Epithelial cell of prostate (primary cell): ENCODE data around the gene CTU2.
A peak's percentile ranks its signal among the peaks of the same experiment; 100 is the strongest.
"Not testable (repeated sequence)": the region's sequence is repeated elsewhere in the genome, so short reads cannot be mapped to it uniquely, and the experiment has no call there.

Experiments used
- DNase-seq: peaks from one replicate; pipeline ENCODE4 v3.0.0-alpha.2; 2011; ENCODE audit warnings: low read depth, low spot score
- H3K27ac ChIP-seq: fragments of 450-650 bp; 2 replicates; pipeline ENCODE4 v1.5.1; 2017; ENCODE audit warnings: mild to moderate bottlenecking

The CTU2 gene

GRCh38 chr16:88706229-88706964, at the start of gene CTU2, which contains the start of gene RNF166:
TSS of gene CTU2 (plus strand) at chr16:88706503. CDS start at chr16:88706531, 28 bp downstream.
TSS of gene RNF166 (minus strand) at chr16:88706408. CDS start at chr16:88706325, 83 bp downstream.
- H3K27ac ChIP-seq = peak within 1 kb of the TSS; percentile 17
- peak; percentile 45 for DNase-seq

GRCh38 chr16:88657371-88657770, 48.9 kb upstream of the CTU2 start:
- no peak overlapping the region for H3K27ac ChIP-seq
- no peak for DNase-seq

DNA sequence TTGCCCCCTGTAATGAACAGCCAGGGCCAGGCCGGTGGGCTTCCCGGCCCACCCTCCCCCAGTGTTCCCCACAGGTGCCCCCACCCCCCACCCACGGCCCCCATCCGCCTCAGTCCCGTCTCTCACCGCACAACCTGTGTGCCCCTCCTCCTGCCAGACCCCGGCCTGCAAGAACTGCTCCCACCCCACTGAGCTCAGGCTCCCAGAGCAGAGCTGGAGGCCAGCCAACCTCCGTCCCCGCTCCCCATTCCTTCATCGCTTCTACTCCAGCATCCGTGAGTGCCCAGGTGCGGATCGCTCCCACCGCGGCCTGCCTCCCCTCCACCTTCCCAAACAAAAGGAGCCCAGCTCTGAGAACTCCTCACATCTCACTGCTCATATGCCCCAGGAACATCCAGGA, 47.6 kb upstream of the CTU2 start:
- no peak overlapping the region for H3K27ac ChIP-seq
- no peak for DNase-seq

- H3K27ac ChIP-seq = no peak overlapping the region
- DNase-seq = no peak
Measured at GRCh38 chr16:88659160-88659559, 47.1 kb upstream of the CTU2 start.

- no peak for DNase-seq
Measured at GRCh38 chr16:88661468-88661867, 44.8 kb upstream of the CTU2 start.

GRCh38 chr16:88662222-88662842, 44.0 kb upstream of the CTU2 start:
- peak overlapping the region; percentile 66 for H3K27ac ChIP-seq
- no peak for DNase-seq

More at GRCh38 chr16:88661468-88661867, 44.8 kb upstream of the CTU2 start:
- H3K27ac ChIP-seq = no peak overlapping the region

GRCh38 chr16:88662843-88663606, 43.3 kb upstream of the CTU2 start, which contains the start of gene MVD:
TSS of gene MVD (minus strand) at chr16:88663091. CDS start at chr16:88663080, 11 bp downstream.
- peak within 1 kb of the TSS; percentile 66 for H3K27ac ChIP-seq
- DNase-seq = peak; percentile 80

GRCh38 chr16:88665148-88665547, 41.2 kb upstream of the CTU2 start:
- DNase-seq = no peak
- H3K27ac ChIP-seq = no peak overlapping the region

DNA sequence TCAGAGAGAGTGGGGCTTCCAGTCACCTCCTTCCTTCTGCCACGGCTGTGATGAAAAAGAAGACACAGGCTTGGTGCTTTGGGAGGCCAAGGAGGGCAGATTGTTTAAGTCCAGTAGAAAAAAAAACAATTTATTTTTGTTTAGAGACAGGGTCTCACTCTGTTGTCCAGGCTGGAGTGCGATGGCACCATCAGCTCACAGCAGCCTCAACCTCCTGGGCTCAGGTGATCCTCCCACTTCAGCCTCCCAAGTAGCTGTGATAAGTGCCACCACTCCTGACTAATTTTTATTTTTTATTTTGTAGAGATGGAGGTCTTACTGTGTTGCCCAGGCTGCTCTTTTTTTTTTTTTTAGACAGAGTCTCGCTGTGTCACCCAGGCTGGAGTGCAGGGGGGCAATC, 40.7 kb upstream of the CTU2 start:
- H3K27ac ChIP-seq = no peak overlapping the region
- DNase-seq = no peak

DNA sequence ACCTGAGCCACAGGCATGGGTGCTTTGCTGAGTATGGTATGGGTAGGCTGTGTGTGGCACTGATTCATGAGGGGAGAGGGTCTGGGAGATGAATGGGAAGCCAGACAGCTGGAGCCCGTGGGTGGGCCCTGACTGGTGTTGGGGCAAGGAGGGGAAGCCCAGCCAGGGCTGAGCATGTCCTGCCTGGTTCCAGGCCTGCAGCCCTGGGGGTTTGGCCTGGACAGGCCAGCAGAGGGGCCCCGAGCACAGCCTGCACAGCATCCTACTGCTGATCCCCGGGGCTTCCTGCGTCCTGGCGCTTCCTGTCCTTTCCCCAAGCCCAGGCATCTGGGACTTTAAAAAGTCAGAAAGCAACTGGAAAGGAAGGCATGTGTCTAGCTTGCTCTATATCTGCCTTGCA, 38.8 kb upstream of the CTU2 start:
- no peak for DNase-seq
- H3K27ac ChIP-seq = no peak overlapping the region

DNA sequence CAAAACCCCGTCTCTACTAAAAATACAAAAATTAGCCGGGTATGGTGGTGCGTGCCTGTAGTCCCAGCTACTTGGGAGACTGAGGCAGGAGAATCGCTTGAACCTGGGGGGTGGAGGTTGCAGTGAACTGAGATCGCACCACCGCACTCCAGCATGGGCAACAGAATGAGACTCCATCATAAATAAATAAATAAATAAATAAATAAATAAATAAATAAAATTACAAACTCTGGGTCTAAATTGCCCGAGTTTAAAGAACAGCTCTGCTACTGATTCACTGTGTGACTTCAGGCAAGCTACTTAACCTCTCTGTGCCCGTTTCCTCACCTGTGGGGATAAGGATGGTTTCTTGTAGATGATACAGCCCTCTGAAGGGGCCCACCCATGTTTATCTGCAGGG, 36.8 kb upstream of the CTU2 start:
- DNase-seq, H3K27ac ChIP-seq: not testable (repeated sequence)

DNA sequence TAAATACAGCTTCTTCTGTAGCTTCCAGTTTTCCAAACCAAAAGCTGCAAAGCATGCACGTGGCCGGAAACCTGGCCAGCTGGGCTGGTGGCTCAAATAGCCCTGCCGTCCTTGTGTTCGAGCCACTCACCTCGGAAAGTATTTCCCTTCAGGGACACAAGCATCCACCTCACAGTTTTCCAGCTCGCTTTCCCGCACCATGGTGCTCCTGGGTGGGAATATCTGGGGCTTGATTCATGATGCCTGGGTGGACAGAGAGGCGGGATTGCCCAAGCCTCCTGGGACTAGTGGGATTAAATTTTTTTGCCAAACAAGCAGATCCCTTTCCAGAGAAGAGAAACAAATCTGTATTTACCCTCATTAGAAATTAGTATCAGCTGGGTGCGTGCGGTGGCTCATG, 36.3 kb upstream of the CTU2 start:
- H3K27ac ChIP-seq = no peak overlapping the region
- DNase-seq = no peak

DNA sequence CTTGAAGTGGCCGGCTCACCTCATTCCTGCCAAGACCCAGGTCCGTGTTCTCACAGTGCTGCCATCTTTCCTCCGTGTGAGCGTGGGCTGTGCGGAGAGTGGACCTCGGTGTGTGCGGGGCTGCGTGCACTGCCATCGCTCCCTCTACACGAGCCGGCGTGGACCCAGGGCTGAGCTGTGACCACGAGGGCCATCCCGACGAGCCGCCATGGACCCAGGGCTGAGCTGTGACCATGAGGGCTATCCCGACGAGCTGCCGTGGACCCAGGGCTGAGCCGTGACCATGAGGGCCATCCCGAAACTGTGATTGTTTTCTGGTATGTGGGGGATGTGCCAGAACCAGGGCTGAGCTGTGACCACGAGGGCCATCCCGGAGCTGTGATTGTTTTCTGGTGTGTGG, 34.5 kb upstream of the CTU2 start:
- no peak for DNase-seq

GRCh38 chr16:88672776-88673175, 33.5 kb upstream of the CTU2 start:
- DNase-seq = no peak
- H3K27ac ChIP-seq = no peak overlapping the region

More for the DNA sequence above, 34.5 kb upstream of the CTU2 start:
- H3K27ac ChIP-seq = no peak overlapping the region

DNA sequence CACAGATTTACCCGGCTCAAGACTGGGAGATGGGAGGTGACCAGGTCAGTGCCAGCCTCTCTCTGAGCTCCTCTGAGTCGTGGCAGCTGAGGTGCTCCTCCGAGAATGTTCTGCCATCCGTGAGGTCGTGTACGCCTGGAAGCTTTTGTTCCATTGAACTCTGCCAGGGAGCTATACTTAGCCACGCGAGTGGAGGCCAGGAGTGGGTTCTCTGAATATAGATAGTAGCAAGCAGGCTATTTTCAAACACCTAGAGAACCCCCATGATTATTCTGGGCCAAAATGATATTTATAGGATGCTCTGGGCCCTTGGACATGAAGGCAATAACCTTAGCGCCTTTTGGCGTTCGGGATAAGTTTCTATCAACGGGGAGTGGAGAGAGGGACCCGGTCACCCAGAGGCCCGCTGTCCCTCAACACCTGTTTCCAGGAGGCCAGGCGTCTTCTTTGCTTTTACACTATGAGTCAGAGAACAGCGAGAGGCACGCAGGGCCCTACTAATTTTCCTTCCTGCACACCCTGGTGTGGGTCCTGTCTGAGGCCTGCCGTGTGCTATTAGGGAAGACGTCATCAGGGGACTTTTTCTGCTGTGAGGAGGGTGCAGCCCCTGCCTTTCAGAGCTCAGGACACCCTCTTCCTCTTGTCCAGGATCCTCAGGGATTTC, 32.5 kb upstream of the CTU2 start:
- DNase-seq = no peak
- no peak overlapping the region for H3K27ac ChIP-seq

- H3K27ac ChIP-seq = no peak overlapping the region
- no peak for DNase-seq
Measured at GRCh38 chr16:88676502-88677242, 29.6 kb upstream of the CTU2 start.

- H3K27ac ChIP-seq = no peak overlapping the region
- no peak for DNase-seq
Measured at GRCh38 chr16:88677721-88678120, 28.6 kb upstream of the CTU2 start.

- no peak for DNase-seq
- H3K27ac ChIP-seq = no peak overlapping the region
Measured at GRCh38 chr16:88678224-88678979, 27.9 kb upstream of the CTU2 start.

- no peak overlapping the region for H3K27ac ChIP-seq
- DNase-seq = no peak
Measured at GRCh38 chr16:88680554-88681083, 25.7 kb upstream of the CTU2 start.
